OCI-LY7 (cell line): ENCODE data around the gene FGGY. TPM values are rescaled to one million over a fixed set of nuclear protein-coding genes. Genes with fewer than 3 reads are reported as not detected.

Source experiments
- BruUV-seq: library from RNA; stranded (reverse); fragments of 400-500 nt; replicated peaks from 2 replicates; lab custom pipeline; 2021; lab: Mats Ljungman, UMichigan
- CTCF ChIA-PET: fragments of 300-600 bp; sonication (Branson Sonifier 250); formaldehyde crosslinking; loops from one replicate; lab custom pipeline; 2022; ENCODE audit warnings: antibody characterized with exemption; ENCODE audit not compliant: unreplicated experiment; lab: Charles Lee
- POLR2A ChIA-PET: fragments of 300-600 bp; sonication (Branson Sonifier 250); formaldehyde crosslinking; loops from one replicate; lab custom pipeline; 2022; ENCODE audit warnings: antibody characterized with exemption; lab: Charles Lee
- DNase-seq: peaks from one replicate; pipeline ENCODE4 v3.0.0-alpha.2; 2015; ENCODE audit warnings: low spot score
- H2AFZ ChIP-seq: fragments of 200-600 bp; sonication (generic), shearing (Covaris generic); 2 replicates; pipeline ENCODE4 v1.6.1; 2014; ENCODE audit warnings: mild to moderate bottlenecking, antibody characterized with exemption, low read length, moderate library complexity
- H3K27ac ChIP-seq: fragments of 200-600 bp; sonication (generic); 2 replicates; pipeline ENCODE4 v1.5.1; 2014; ENCODE audit warnings: mixed run types, low read depth, mild to moderate bottlenecking, moderate library complexity, low read length, inconsistent platforms; ENCODE audit not compliant: poor library complexity, severe bottlenecking
- H3K36me3 ChIP-seq: fragments of 200-600 bp; sonication (generic); 2 replicates; pipeline ENCODE4 v1.6.1; 2014; ENCODE audit warnings: mild to moderate bottlenecking, antibody characterized with exemption, low read length, moderate library complexity, mixed read lengths; ENCODE audit not compliant: insufficient read depth
- H3K4me1 ChIP-seq: fragments of 200-600 bp; sonication (generic); 2 replicates; pipeline ENCODE4 v1.5.1; 2014; ENCODE audit warnings: mild to moderate bottlenecking, low read length; ENCODE audit not compliant: insufficient read depth, poor library complexity, severe bottlenecking
- H3K4me2 ChIP-seq: fragments of 200-600 bp; sonication (generic); 2 replicates; pipeline ENCODE4 v1.6.1; 2014; ENCODE audit warnings: mild to moderate bottlenecking, low read length
- H3K4me3 ChIP-seq: fragments of 200-600 bp; sonication (generic); 2 replicates; pipeline ENCODE4 v1.5.1; 2014; ENCODE audit warnings: mild to moderate bottlenecking, low read depth, low read length; ENCODE audit not compliant: poor library complexity, severe bottlenecking
- H3K79me2 ChIP-seq: fragments of 200-600 bp; sonication (generic); 2 replicates; pipeline ENCODE4 v1.6.1; 2016; ENCODE audit warnings: low read depth, mild to moderate bottlenecking, low read length, moderate library complexity, mixed read lengths; ENCODE audit not compliant: insufficient read depth
- H3K9me2 ChIP-seq: fragments of 200-600 bp; sonication (generic); 2 replicates; pipeline ENCODE4 v1.6.1; 2016; ENCODE audit warnings: mild to moderate bottlenecking, low read length, mixed read lengths; ENCODE audit not compliant: insufficient read depth
- H3K9me3 ChIP-seq: fragments of 200-600 bp; sonication (generic); 2 replicates; pipeline ENCODE4 v1.6.1; 2014; ENCODE audit warnings: mild to moderate bottlenecking, mixed run types, low read length, mixed read lengths
- H4K20me1 ChIP-seq: fragments of 200-600 bp; sonication (generic); 2 replicates; pipeline ENCODE4 v1.6.1; 2014; ENCODE audit warnings: mild to moderate bottlenecking, antibody characterized with exemption, low read length, moderate library complexity, mixed read lengths; ENCODE audit not compliant: insufficient read depth
- CTCF ChIP-seq: fragments of 200-600 bp; sonication (generic); conservative IDR thresholded peaks from 2 replicates; pipeline ENCODE4 v1.5.1; 2014; ENCODE audit warnings: mild to moderate bottlenecking, antibody characterized with exemption, low read length, moderate library complexity, mixed read lengths
- EZH2phosphoT487 ChIP-seq: fragments of 200-600 bp; sonication (generic); IDR thresholded peaks from 2 replicates; pipeline ENCODE4 v1.6.1; 2018; ENCODE audit warnings: low read depth, borderline replicate concordance, mild to moderate bottlenecking, mixed run types, antibody characterized with exemption, low read length, moderate library complexity, mixed read lengths
- intact Hi-C: fragments of 100-400 bp; cut with micrococcal nuclease; formaldehyde crosslinking; loops from one replicate; pipeline ENCODE4 v1.10.0; 2022; ENCODE audit not compliant: unreplicated experiment
- total RNA-seq, 2 experiments: library from RNA; depleted of rRNA in 1 of 2; stranded (reverse); fragments of >200 nt in 1 of 2; shearing (Covaris generic) in 1 of 2; gene quantifications; 2 replicates each; pipeline ENCODE4 v1.2.3, GENCODE V29; 2014 to 2022

FGGY gene
- total RNA-seq, 2 experiments from 2014 or later, result 0.63 to 4.5 TPM

- Histone ChIP-seq H2AFZ (no peak overlapping the region), H3K9me3 (no peaks in the 10 kb centered on the region), H3K4me1 (no peaks in the 10 kb centered on the region), H3K4me2 (no peak overlapping the region), H3K4me3 (no peak overlapping the region), H3K9me2 (no peaks in the 10 kb centered on the region), H4K20me1 (no peaks in the 10 kb centered on the region), H3K36me3 (no peaks in the 10 kb centered on the region), H3K27ac (no peak overlapping the region), H3K79me2 (no peaks in the 10 kb centered on the region)
- ChIA-PET CTCF (interaction anchor here (1.1 kb wide), 1 partner anchor 12 kb away, joined by 3 read pairs; no protein-coding TSS in a partner anchor), POLR2A (interaction anchor here (1.1 kb wide), 1 partner anchor 158 kb away, joined by 3 read pairs; no protein-coding TSS in a partner anchor)
- DNase-seq, result no peak
- no peak for TF ChIP-seq CTCF
- TF ChIP-seq EZH2phosphoT487, result no peak
- no TSS peak for BruUV-seq
- intact Hi-C loops, result no loop called here
Observed at GRCh38 chr1:59686574-59686973, 389.7 kb downstream of the FGGY start.

GRCh38 chr1:59687081-59687480, 390.2 kb downstream of the FGGY start:
- intact Hi-C loops, result no loop called here
- no peak overlapping the region for H3K4me3 ChIP-seq
- no peak for TF ChIP-seq CTCF
- TF ChIP-seq EZH2phosphoT487, result no peak
- POLR2A ChIA-PET, result interaction anchor here (1.1 kb wide), 1 partner anchor 158 kb away, joined by 3 read pairs; no protein-coding TSS in a partner anchor
- BruUV-seq, result no TSS peak
- no peak overlapping the region for H2AFZ ChIP-seq
- no peak overlapping the region for H3K4me2 ChIP-seq
- CTCF ChIA-PET, result no interaction called here
- no peaks in the 10 kb centered on the region for H3K4me1 ChIP-seq
- no peaks in the 10 kb centered on the region for H3K36me3 ChIP-seq
- no peaks in the 10 kb centered on the region for H4K20me1 ChIP-seq
- no peak overlapping the region for H3K27ac ChIP-seq
- DNase-seq, result no peak
- H3K9me3 ChIP-seq, result no peaks in the 10 kb centered on the region
- H3K9me2 ChIP-seq, result no peaks in the 10 kb centered on the region
- no peaks in the 10 kb centered on the region for H3K79me2 ChIP-seq

- BruUV-seq, result no TSS peak
- Histone ChIP-seq H2AFZ (no peak overlapping the region), H3K4me3 (no peak overlapping the region), H4K20me1 (no peaks in the 10 kb centered on the region), H3K36me3 (no peaks in the 10 kb centered on the region), H3K27ac (no peak overlapping the region), H3K4me2 (no peak overlapping the region), H3K79me2 (no peaks in the 10 kb centered on the region), H3K9me2 (no peaks in the 10 kb centered on the region), H3K9me3 (no peaks in the 10 kb centered on the region), H3K4me1 (no peaks in the 10 kb centered on the region)
- DNase-seq, result no peak
- ChIA-PET POLR2A (no interaction called here), CTCF (no interaction called here)
- TF ChIP-seq EZH2phosphoT487, result no peak
- TF ChIP-seq CTCF, result no peak
- intact Hi-C loops, result no loop called here
Observed at GRCh38 chr1:59688976-59689375, 392.1 kb downstream of the FGGY start.
